Ascending aorta (tissue), 2 donors: ENCODE results near the gene LRSAM1. TPM values are rescaled to one million over a fixed set of nuclear protein-coding genes. Genes with fewer than 3 reads are reported as not detected.

Source experiments
- DNase-seq, 2 donors: peaks; one replicate each; pipeline ENCODE4 v3.0.0-alpha.2; 2019; ENCODE audit warnings: low spot score in 2 of 2
- H3K27ac ChIP-seq, 2 donors: fragments of 200-600 bp; sonication (generic); one replicate each; pipeline ENCODE4 v1.5.1; 2016 to 2017; ENCODE audit warnings: mild to moderate bottlenecking in 1 of 2
- H3K27me3 ChIP-seq: fragments of 200-600 bp; sonication (generic); one replicate; pipeline ENCODE4 v1.5.1; 2017
- H3K36me3 ChIP-seq, 2 donors: fragments of 200-600 bp; sonication (generic); one replicate each; pipeline ENCODE4 v1.5.1; 2016
- H3K4me1 ChIP-seq, 2 donors: fragments of 200-600 bp; sonication (generic); one replicate each; pipeline ENCODE4 v1.5.1; 2016 to 2017; ENCODE audit warnings: mild to moderate bottlenecking in 1 of 2
- H3K4me3 ChIP-seq, 2 donors: fragments of 200-600 bp; sonication (generic); one replicate each; pipeline ENCODE4 v1.5.1; 2016 to 2017; ENCODE audit warnings: mild to moderate bottlenecking in 1 of 2
- H3K9me3 ChIP-seq, 2 donors: fragments of 200-600 bp; sonication (generic); one replicate each; pipeline ENCODE4 v1.5.1; 2016
- CTCF ChIP-seq, 3 experiments: fragments of 200-600 bp in 2 of 3; fragments of 450-650 bp in 1 of 3; sonication (generic) in 2 of 3; IDR thresholded peaks; one replicate each; pipeline ENCODE4 v1.5.1; 2016 to 2019; ENCODE audit warnings: antibody characterized with exemption in 3 of 3, mild to moderate bottlenecking in 1 of 3, moderate library complexity in 1 of 3
- intact Hi-C: fragments of 100-400 bp; cut with DNase I; formaldehyde crosslinking; loops from one replicate; pipeline ENCODE4 v1.15.1; 2023
- total RNA-seq: library from RNA; depleted of rRNA; stranded (reverse); fragments of >200 nt; gene quantifications from one replicate; pipeline ENCODE4 v1.1.0, GENCODE V29; 2016

The LRSAM1 gene
- total RNA-seq, 1 donor from 2014 or later: 22.8 TPM

DNA sequence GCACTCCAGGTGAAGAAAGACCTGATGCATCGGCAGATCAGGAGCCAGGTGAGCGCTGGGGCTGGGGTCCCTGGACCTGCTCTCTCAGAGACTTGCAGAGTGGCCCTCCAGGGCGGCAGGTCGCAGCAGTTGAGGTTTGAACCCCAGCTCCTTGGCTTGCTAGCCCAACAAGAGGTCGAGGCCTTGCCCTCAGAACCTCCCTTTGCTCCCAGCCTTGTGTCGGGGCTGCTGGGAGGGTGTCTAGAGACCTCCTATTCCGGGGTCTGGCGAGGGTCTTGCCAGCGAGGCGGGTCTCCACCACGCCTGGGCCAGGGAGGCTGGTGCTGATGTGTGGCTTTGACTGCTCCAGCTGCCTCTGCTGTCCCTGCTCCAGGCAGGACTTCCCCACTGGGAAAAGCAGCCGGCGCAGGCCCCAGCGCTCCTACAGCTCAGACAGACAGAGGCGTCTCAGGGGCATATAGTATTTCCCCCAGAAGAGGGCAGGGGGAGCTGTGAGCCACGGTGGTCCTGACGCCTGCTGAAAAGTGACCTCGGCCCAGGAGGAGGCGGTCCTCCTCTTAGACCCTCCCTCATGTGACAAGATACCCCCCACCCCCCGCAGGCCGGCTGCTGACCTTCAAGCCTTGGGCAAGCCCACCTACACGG is 38.3 kb downstream of the LRSAM1 start:
- intact Hi-C loops: no loop called here
- Histone ChIP-seq H3K4me1 (peaks cover 0 to 1% of the 10 kb centered on the region in 2 donors), H3K27ac (no peak overlapping the region), H3K4me3 (no peak overlapping the region), H3K27me3 (no peaks in the 10 kb centered on the region), H3K9me3 (no peaks in the 10 kb centered on the region), H3K36me3 (peaks cover 67 to 93% of the 10 kb centered on the region in 2 donors)
- no peak for DNase-seq
- TF ChIP-seq CTCF (IDR thresholded peaks at IDR 0.05): no peak

- Histone ChIP-seq H3K36me3 (peaks cover 58 to 84% of the 10 kb centered on the region in 2 donors), H3K4me3 (no peak overlapping the region), H3K4me1 (peaks cover 4 to 10% of the 10 kb centered on the region in 2 donors), H3K9me3 (no peaks in the 10 kb centered on the region), H3K27ac (no peak overlapping the region), H3K27me3 (no peaks in the 10 kb centered on the region)
- no peak for DNase-seq
- intact Hi-C loops: no loop called here
- no peak for TF ChIP-seq CTCF (IDR thresholded peaks at IDR 0.05)
Observed at GRCh38 chr9:127490535-127491230, 39.4 kb downstream of the LRSAM1 start.

DNA sequence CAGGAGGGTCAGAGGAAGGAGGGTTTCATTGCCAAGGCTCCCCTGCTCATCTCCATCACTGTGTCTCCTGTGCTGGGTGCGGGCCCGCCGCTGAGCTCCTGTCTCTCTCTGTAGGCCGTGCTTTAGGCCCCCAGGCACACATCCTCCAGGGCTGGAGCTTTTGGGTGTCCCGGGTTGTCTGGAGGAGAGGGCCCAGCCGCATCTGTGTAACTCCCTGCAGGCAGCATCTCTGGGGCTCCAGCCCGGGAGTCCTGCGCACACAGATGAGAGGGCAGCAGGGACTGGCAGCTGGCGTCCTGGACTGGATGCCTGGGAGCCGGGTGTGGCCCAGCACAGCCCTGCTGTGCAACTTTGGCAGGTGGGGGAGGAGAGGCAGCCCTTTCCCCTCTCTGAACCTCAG is 40.2 kb downstream of the LRSAM1 start:
- DNase-seq: no peak
- TF ChIP-seq CTCF (IDR thresholded peaks at IDR 0.05): no peak
- no peaks in the 10 kb centered on the region for H3K27me3 ChIP-seq
- H3K27ac ChIP-seq: no peak overlapping the region
- intact Hi-C loops: no loop called here
- H3K4me1 ChIP-seq: peaks cover 7 to 14% of the 10 kb centered on the region in 2 donors
- H3K36me3 ChIP-seq: peaks cover 60 to 84% of the 10 kb centered on the region in 2 donors
- no peak overlapping the region for H3K4me3 ChIP-seq
- no peaks in the 10 kb centered on the region for H3K9me3 ChIP-seq

DNA sequence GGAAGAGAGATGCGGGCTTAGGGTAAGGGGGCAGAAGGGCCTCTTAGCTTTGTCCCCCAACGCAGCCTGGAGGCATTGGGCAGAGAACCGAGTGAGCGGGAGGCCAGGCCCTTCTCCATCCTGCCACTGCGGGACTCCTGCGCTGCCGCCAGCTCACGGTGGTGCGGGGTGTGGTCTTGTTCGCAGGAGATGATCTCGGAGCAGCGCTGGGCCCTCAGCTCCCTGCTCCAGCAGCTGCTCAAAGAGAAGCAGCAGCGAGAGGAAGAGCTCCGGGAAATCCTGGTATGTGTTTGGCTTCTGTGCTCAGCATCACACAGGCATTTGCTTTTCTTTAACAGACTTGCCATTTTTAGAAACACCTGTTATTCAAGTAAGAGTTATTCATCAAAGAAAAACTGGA is 41.3 kb downstream of the LRSAM1 start:
- TF ChIP-seq CTCF (IDR thresholded peaks at IDR 0.05): no peak
- Histone ChIP-seq H3K27me3 (no peaks in the 10 kb centered on the region), H3K4me3 (no peak overlapping the region), H3K27ac (no peak overlapping the region), H3K36me3 (peaks cover 60 to 84% of the 10 kb centered on the region in 2 donors), H3K9me3 (no peaks in the 10 kb centered on the region), H3K4me1 (peaks cover 7 to 14% of the 10 kb centered on the region in 2 donors)
- DNase-seq: no peak
- intact Hi-C loops: no loop called here

GRCh38 chr9:127493592-127494303 is 42.4 kb downstream of the LRSAM1 start:
- Histone ChIP-seq H3K4me3 (no peak overlapping the region), H3K36me3 (peaks cover 55 to 81% of the 10 kb centered on the region in 2 donors), H3K27ac (peak overlapping the region; percentile 84 to 86), H3K27me3 (no peaks in the 10 kb centered on the region), H3K4me1 (peaks cover 7 to 14% of the 10 kb centered on the region in 2 donors), H3K9me3 (no peaks in the 10 kb centered on the region)
- no peak for DNase-seq
- no peak for TF ChIP-seq CTCF (IDR thresholded peaks at IDR 0.05)
- intact Hi-C loops: no loop called here
